GM19397 (cell line): ENCODE results near the gene LIPN.

ENCODE experiments used
- ATAC-seq: cut with Tn5 transposase; IDR thresholded peaks from one replicate; pipeline ENCODE4 v1.9.1; 2021; ENCODE audit warnings: mild to moderate bottlenecking, moderate library complexity; ENCODE audit not compliant: unreplicated experiment

The LIPN gene

GRCh38 chr10:88820748-88821401 lies 61.1 kb downstream of the LIPN start:
- no peak for ATAC-seq

GRCh38 chr10:88826388-88826787 lies 66.6 kb downstream of the LIPN start:
- no peak for ATAC-seq

- ATAC-seq = no peak
These were observed 67.9 kb downstream of the LIPN start for GRCh38 chr10:88827671-88828070.

GRCh38 chr10:88828310-88828709 lies 68.5 kb downstream of the LIPN start:
- ATAC-seq = no peak
